Measurements from ENCODE around the gene LRFN2.

LRFN2 gene

GRCh38 chr6:40585651-40586269 lies 1.4 kb downstream of the LRFN2 start:
- DNase-seq, result no peak

GRCh38 chr6:40585223-40585622 lies 1.9 kb downstream of the LRFN2 start:
- no peak for DNase-seq

- DNase-seq, result no peak
These were observed 2.4 kb downstream of the LRFN2 start for GRCh38 chr6:40584741-40585140.

- no peak for DNase-seq
These were observed 3.5 kb downstream of the LRFN2 start for GRCh38 chr6:40583709-40584108.

- no peak for DNase-seq
These were observed 4.3 kb downstream of the LRFN2 start for GRCh38 chr6:40582892-40583291.

GRCh38 chr6:40579101-40579500 lies 8.1 kb downstream of the LRFN2 start:
- DNase-seq, result no peak

GRCh38 chr6:40577672-40578071 lies 9.5 kb downstream of the LRFN2 start:
- no peak for DNase-seq

GRCh38 chr6:40573221-40573620 lies 13.9 kb downstream of the LRFN2 start:
- no peak for DNase-seq

- DNase-seq, result no peak
These were observed 17.8 kb downstream of the LRFN2 start for GRCh38 chr6:40569162-40569910.

GRCh38 chr6:40568062-40568708 lies 19.0 kb downstream of the LRFN2 start:
- no peak for DNase-seq

- no peak for DNase-seq
These were observed 24.1 kb downstream of the LRFN2 start for GRCh38 chr6:40563111-40563510.

GRCh38 chr6:40559056-40559455 lies 28.1 kb downstream of the LRFN2 start:
- no peak for DNase-seq

- DNase-seq, result no peak
These were observed 29.1 kb downstream of the LRFN2 start for GRCh38 chr6:40558102-40558501.

- DNase-seq, result no peak
These were observed 30.3 kb downstream of the LRFN2 start for GRCh38 chr6:40556881-40557280.

- no peak for DNase-seq
These were observed 31.1 kb downstream of the LRFN2 start for GRCh38 chr6:40556023-40556422.

GRCh38 chr6:40555092-40555491 lies 32.1 kb downstream of the LRFN2 start:
- no peak for DNase-seq

GRCh38 chr6:40552941-40553340 lies 34.2 kb downstream of the LRFN2 start:
- DNase-seq, result no peak

- no peak for DNase-seq
These were observed 35.1 kb downstream of the LRFN2 start for GRCh38 chr6:40551966-40552505.

GRCh38 chr6:40550202-40551101 lies 36.7 kb downstream of the LRFN2 start:
- DNase-seq, result peak; percentile 64 to 71

- no peak for DNase-seq
These were observed 41.2 kb downstream of the LRFN2 start for GRCh38 chr6:40545954-40546353.

GRCh38 chr6:40543776-40544175 lies 43.4 kb downstream of the LRFN2 start:
- DNase-seq, result no peak

- DNase-seq, result no peak
These were observed 44.0 kb downstream of the LRFN2 start for GRCh38 chr6:40543146-40543545.
